ENCODE results near the gene PTGR3. TPM values are rescaled to one million over a fixed set of nuclear protein-coding genes. Genes with fewer than 3 reads are reported as not detected.

PTGR3 gene
- total RNA-seq, 1 experiment from 2014 or later, result 13.8 TPM

- TF ChIP-seq AFF4 (CRISPR knock-in tag; IDR thresholded peaks at IDR 0.05; ENCODE audit: borderline replicate concordance), result no peak
Observed at GRCh38 chr18:75159646-75160356, 49.1 kb downstream of the PTGR3 start (continued).

GRCh38 chr18:75159238-75159518 is 49.8 kb downstream of the PTGR3 start:
- no peak for DNase-seq (ENCODE audit: low spot score)
- H3K27me3 Mint-ChIP-seq (ENCODE audit: low read depth), result no peaks in the 10 kb centered on the region
- peak; percentile 27 for ATAC-seq
- H3K9me3 Mint-ChIP-seq, result peaks cover 11% of the 10 kb centered on the region
- TF ChIP-seq RORB (CRISPR knock-in tag; IDR thresholded peaks at IDR 0.05) (no peak), MYBL2 (CRISPR knock-in tag; IDR thresholded peaks at IDR 0.05) (no peak), OVOL2 (CRISPR knock-in tag; IDR thresholded peaks at IDR 0.05; ENCODE audit: borderline replicate concordance) (no peak), CREB1 (CRISPR knock-in tag; IDR thresholded peaks at IDR 0.05) (no peak), CBFB (CRISPR knock-in tag; IDR thresholded peaks at IDR 0.05; ENCODE audit: low read depth) (no peak), NFE2L1 (CRISPR knock-in tag; IDR thresholded peaks at IDR 0.05) (no peak), ARID4B (CRISPR knock-in tag; IDR thresholded peaks at IDR 0.05; ENCODE audit: borderline replicate concordance) (no peak), SMAD4 (CRISPR knock-in tag; IDR thresholded peaks at IDR 0.05) (no peak), SMAD3 (CRISPR knock-in tag; IDR thresholded peaks at IDR 0.05; ENCODE audit: borderline replicate concordance) (no peak), ZNF423 (CRISPR knock-in tag; IDR thresholded peaks at IDR 0.05) (no peak), IRF1 (CRISPR knock-in tag; IDR thresholded peaks at IDR 0.05) (no peak), CDX4 (CRISPR knock-in tag; IDR thresholded peaks at IDR 0.05; ENCODE audit: borderline replicate concordance) (no peak), ZNF138 (CRISPR knock-in tag; conservative IDR thresholded peaks at IDR 0.05) (no peak), NFYB (CRISPR knock-in tag; conservative IDR thresholded peaks at IDR 0.05; ENCODE audit: low read depth) (no peak)
- TF ChIP-seq, protein P1, sequence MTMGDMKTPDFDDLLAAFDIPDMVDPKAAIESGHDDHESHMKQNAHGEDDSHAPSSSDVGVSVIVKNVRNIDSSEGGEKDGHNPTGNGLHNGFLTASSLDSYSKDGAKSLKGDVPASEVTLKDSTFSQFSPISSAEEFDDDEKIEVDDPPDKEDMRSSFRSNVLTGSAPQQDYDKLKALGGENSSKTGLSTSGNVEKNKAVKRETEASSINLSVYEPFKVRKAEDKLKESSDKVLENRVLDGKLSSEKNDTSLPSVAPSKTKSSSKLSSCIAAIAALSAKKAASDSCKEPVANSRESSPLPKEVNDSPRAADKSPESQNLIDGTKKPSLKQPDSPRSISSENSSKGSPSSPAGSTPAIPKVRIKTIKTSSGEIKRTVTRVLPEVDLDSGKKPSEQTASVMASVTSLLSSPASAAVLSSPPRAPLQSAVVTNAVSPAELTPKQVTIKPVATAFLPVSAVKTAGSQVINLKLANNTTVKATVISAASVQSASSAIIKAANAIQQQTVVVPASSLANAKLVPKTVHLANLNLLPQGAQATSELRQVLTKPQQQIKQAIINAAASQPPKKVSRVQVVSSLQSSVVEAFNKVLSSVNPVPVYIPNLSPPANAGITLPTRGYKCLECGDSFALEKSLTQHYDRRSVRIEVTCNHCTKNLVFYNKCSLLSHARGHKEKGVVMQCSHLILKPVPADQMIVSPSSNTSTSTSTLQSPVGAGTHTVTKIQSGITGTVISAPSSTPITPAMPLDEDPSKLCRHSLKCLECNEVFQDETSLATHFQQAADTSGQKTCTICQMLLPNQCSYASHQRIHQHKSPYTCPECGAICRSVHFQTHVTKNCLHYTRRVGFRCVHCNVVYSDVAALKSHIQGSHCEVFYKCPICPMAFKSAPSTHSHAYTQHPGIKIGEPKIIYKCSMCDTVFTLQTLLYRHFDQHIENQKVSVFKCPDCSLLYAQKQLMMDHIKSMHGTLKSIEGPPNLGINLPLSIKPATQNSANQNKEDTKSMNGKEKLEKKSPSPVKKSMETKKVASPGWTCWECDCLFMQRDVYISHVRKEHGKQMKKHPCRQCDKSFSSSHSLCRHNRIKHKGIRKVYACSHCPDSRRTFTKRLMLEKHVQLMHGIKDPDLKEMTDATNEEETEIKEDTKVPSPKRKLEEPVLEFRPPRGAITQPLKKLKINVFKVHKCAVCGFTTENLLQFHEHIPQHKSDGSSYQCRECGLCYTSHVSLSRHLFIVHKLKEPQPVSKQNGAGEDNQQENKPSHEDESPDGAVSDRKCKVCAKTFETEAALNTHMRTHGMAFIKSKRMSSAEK (CRISPR knock-in tag; IDR thresholded peaks at IDR 0.05; ENCODE audit: borderline replicate concordance), result no peak
- TF ChIP-seq, protein P2, sequence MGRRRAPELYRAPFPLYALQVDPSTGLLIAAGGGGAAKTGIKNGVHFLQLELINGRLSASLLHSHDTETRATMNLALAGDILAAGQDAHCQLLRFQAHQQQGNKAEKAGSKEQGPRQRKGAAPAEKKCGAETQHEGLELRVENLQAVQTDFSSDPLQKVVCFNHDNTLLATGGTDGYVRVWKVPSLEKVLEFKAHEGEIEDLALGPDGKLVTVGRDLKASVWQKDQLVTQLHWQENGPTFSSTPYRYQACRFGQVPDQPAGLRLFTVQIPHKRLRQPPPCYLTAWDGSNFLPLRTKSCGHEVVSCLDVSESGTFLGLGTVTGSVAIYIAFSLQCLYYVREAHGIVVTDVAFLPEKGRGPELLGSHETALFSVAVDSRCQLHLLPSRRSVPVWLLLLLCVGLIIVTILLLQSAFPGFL (CRISPR knock-in tag; IDR thresholded peaks at IDR 0.05; ENCODE audit: borderline replicate concordance), result no peak
- TF ChIP-seq, protein P3, sequence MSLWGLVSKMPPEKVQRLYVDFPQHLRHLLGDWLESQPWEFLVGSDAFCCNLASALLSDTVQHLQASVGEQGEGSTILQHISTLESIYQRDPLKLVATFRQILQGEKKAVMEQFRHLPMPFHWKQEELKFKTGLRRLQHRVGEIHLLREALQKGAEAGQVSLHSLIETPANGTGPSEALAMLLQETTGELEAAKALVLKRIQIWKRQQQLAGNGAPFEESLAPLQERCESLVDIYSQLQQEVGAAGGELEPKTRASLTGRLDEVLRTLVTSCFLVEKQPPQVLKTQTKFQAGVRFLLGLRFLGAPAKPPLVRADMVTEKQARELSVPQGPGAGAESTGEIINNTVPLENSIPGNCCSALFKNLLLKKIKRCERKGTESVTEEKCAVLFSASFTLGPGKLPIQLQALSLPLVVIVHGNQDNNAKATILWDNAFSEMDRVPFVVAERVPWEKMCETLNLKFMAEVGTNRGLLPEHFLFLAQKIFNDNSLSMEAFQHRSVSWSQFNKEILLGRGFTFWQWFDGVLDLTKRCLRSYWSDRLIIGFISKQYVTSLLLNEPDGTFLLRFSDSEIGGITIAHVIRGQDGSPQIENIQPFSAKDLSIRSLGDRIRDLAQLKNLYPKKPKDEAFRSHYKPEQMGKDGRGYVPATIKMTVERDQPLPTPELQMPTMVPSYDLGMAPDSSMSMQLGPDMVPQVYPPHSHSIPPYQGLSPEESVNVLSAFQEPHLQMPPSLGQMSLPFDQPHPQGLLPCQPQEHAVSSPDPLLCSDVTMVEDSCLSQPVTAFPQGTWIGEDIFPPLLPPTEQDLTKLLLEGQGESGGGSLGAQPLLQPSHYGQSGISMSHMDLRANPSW (CRISPR knock-in tag; conservative IDR thresholded peaks at IDR 0.05; ENCODE audit: low read depth), result no peak
- ChIA-PET CTCF (no interaction called here), POLR2A (no interaction called here)
- H3K4me3 Mint-ChIP-seq, result no peak overlapping the region
- H3K36me3 Mint-ChIP-seq, result peaks cover 7% of the 10 kb centered on the region
- H3K4me1 Mint-ChIP-seq, result peaks cover 16% of the 10 kb centered on the region
- no peak overlapping the region for H3K27ac Mint-ChIP-seq

Measured in WTC11 (cell line).